H1 (cell line): ENCODE data around the gene ZNF700. TPM values are rescaled to one million over a fixed set of nuclear protein-coding genes. Genes with fewer than 3 reads are reported as not detected.
"Not testable (repeated sequence)": the region's sequence is repeated elsewhere in the genome, so short reads cannot be mapped to it uniquely, and the experiment has no call there.

Experiments
- CTCF ChIA-PET: fragments of 300-600 bp; sonication (Branson Sonifier 250); formaldehyde crosslinking; loops from one replicate; lab custom pipeline; 2021; ENCODE audit not compliant: partially characterized antibody; lab: Charles Lee
- POLR2A ChIA-PET: fragments of 300-600 bp; sonication (Branson Sonifier 250); formaldehyde crosslinking; loops from one replicate; lab custom pipeline; 2021; ENCODE audit warnings: inconsistent platforms; ENCODE audit not compliant: partially characterized antibody; lab: Charles Lee
- DNase-seq, 2 experiments: peaks; one replicate each; pipeline versions ENCODE4 v3.0.0 to v3.0.0-alpha.2; 2010 to 2022; ENCODE audit warnings: low spot score in 2 of 2, low read depth in 1 of 2, mixed read lengths in 1 of 2
- FAIRE-seq: peaks from 2 replicates; lab custom pipeline; 2011; peaks lifted over from hg19 to GRCh38; lab: Jason Lieb, UNC
- H2AFZ ChIP-seq: 2 replicates; pipeline ENCODE4 v1.8.1; 2012; ENCODE audit warnings: low read length, inconsistent platforms
- H2AK5ac ChIP-seq: 2 replicates; pipeline ENCODE4 v1.6.1; 2013; ENCODE audit warnings: low read depth, low read length
- H2BK120ac ChIP-seq: replicated peaks from 2 replicates; pipeline ENCODE3; 2013; ENCODE audit warnings: low read depth, low read length, inconsistent platforms
- H2BK12ac ChIP-seq: 2 replicates; pipeline ENCODE4 v1.6.1; 2013; ENCODE audit warnings: low read depth, low read length
- H2BK15ac ChIP-seq: 2 replicates; pipeline ENCODE4 v1.6.1; 2013; ENCODE audit warnings: low read length
- H2BK20ac ChIP-seq: 2 replicates; pipeline ENCODE4 v1.6.1; 2013; ENCODE audit warnings: low read length
- H2BK5ac ChIP-seq: 2 replicates; pipeline ENCODE4 v1.6.1; 2013; ENCODE audit warnings: low read depth, low read length
- H3K14ac ChIP-seq: 2 replicates; pipeline ENCODE4 v1.6.1; 2013; ENCODE audit warnings: inconsistent platforms; ENCODE audit not compliant: insufficient read length
- H3K18ac ChIP-seq: 2 replicates; pipeline ENCODE4 v1.6.1; 2013; ENCODE audit warnings: low read length; ENCODE audit errors: extremely low read depth
- H3K23ac ChIP-seq: 2 replicates; pipeline ENCODE4 v1.6.1; 2013; ENCODE audit warnings: inconsistent platforms; ENCODE audit not compliant: insufficient read length
- H3K23me2 ChIP-seq: 2 replicates; pipeline ENCODE4 v1.6.1; 2013; ENCODE audit warnings: low read depth, low read length
- H3K27ac ChIP-seq: 2 replicates; pipeline ENCODE4 v1.6.1; 2011; ENCODE audit warnings: low read depth, low read length, inconsistent platforms
- H3K27me3 ChIP-seq, 4 experiments: replicated peaks in 1 of 4; 1 replicate in 1 of 4; 2 replicates in 3 of 4; pipeline versions ENCODE4 v1.6.1 to v1.8.1; 2011 to 2013; ENCODE audit warnings: low read length in 3 of 4, mild to moderate bottlenecking in 3 of 4, inconsistent platforms in 2 of 4, mixed read lengths in 2 of 4, moderate library complexity in 1 of 4; ENCODE audit not compliant: control insufficient read depth in 3 of 4, insufficient read depth in 3 of 4; ENCODE audit errors: extremely low read depth in 1 of 4
- H3K36me3 ChIP-seq, 4 experiments: 2 replicates each; pipeline versions ENCODE4 v1.6.1 to v1.8.1; 2011 to 2013; ENCODE audit warnings: mild to moderate bottlenecking in 4 of 4, low read length in 3 of 4, moderate library complexity in 2 of 4, control low read depth in 1 of 4, inconsistent platforms in 1 of 4; ENCODE audit not compliant: insufficient read depth in 4 of 4, control insufficient read depth in 2 of 4
- H3K4ac ChIP-seq: replicated peaks from 2 replicates; pipeline ENCODE3; 2013; ENCODE audit warnings: low read length, low read depth, mixed read lengths, inconsistent platforms; ENCODE audit not compliant: insufficient read length
- H3K4me1 ChIP-seq, 4 experiments: replicated peaks in 1 of 4; 1 replicate in 1 of 4; 2 replicates in 3 of 4; pipeline versions ENCODE4 v1.6.1 to v1.8.1; 2011 to 2013; ENCODE audit warnings: low read length in 3 of 4, inconsistent platforms in 2 of 4, mixed read lengths in 1 of 4; ENCODE audit not compliant: insufficient read depth in 4 of 4, control insufficient read depth in 3 of 4
- H3K4me2 ChIP-seq, 2 experiments: 2 replicates each; pipeline versions ENCODE4 v1.6.1 to v1.8.1; 2011 to 2013; ENCODE audit warnings: low read depth in 2 of 2, low read length in 2 of 2, control low read depth in 1 of 2, inconsistent platforms in 1 of 2, mild to moderate bottlenecking in 1 of 2; ENCODE audit not compliant: insufficient read depth in 1 of 2
- H3K4me3 ChIP-seq, 4 experiments: fragments of 200-600, 300-600 bp in 1 of 4; sonication (generic), shearing (Covaris generic), sonication (Bioruptor Twin) in 1 of 4; 2 replicates each; pipeline versions ENCODE4 v1.5.1 to v1.8.1; 2011 to 2016; ENCODE audit warnings: low read length in 4 of 4, low read depth in 3 of 4, control low read depth in 2 of 4, inconsistent platforms in 2 of 4, mild to moderate bottlenecking in 2 of 4, mixed read lengths in 1 of 4, moderate library complexity in 1 of 4; ENCODE audit not compliant: insufficient read depth in 2 of 4; ENCODE audit errors: extremely low read depth in 1 of 4
- H3K56ac ChIP-seq: replicated peaks from 2 replicates; pipeline ENCODE3; 2013; ENCODE audit warnings: low read depth, mild to moderate bottlenecking, mixed read lengths, low read length, inconsistent platforms; ENCODE audit not compliant: insufficient read length
- H3K79me1 ChIP-seq: 2 replicates; pipeline ENCODE4 v1.6.1; 2013; ENCODE audit warnings: low read depth, low read length, control low read depth
- H3K79me2 ChIP-seq, 2 experiments: 2 replicates each; pipeline versions ENCODE4 v1.6.1 to v1.8.1; 2012 to 2013; ENCODE audit warnings: low read length in 2 of 2, mild to moderate bottlenecking in 2 of 2, inconsistent platforms in 1 of 2; ENCODE audit not compliant: insufficient read depth in 2 of 2, control insufficient read depth in 1 of 2
- H3K9ac ChIP-seq, 4 experiments: replicated peaks in 1 of 4; 1 replicate in 1 of 4; 2 replicates in 3 of 4; pipeline versions ENCODE4 v1.6.1 to v1.8.1; 2011 to 2013; ENCODE audit warnings: low read depth in 3 of 4, low read length in 3 of 4, control low read depth in 2 of 4, mild to moderate bottlenecking in 2 of 4, moderate library complexity in 2 of 4, inconsistent platforms in 1 of 4; ENCODE audit errors: extremely low read depth in 1 of 4
- H3K9me3 ChIP-seq, 2 experiments: 2 replicates each; pipeline versions ENCODE4 v1.6.1 to v1.8.1; 2012 to 2013; ENCODE audit warnings: mild to moderate bottlenecking in 2 of 2, moderate library complexity in 2 of 2, control low read depth in 1 of 2, inconsistent platforms in 1 of 2, low read depth in 1 of 2, low read length in 1 of 2, mixed read lengths in 1 of 2; ENCODE audit not compliant: insufficient read depth in 2 of 2
- H4K20me1 ChIP-seq, 2 experiments: replicated peaks in 1 of 2; 2 replicates each; pipeline versions ENCODE3 to v1.8.1; 2011 to 2013; ENCODE audit warnings: inconsistent platforms in 2 of 2, low read length in 2 of 2, mild to moderate bottlenecking in 1 of 2; ENCODE audit not compliant: insufficient read depth in 2 of 2, control insufficient read depth in 1 of 2
- H4K5ac ChIP-seq: 2 replicates; pipeline ENCODE4 v1.6.1; 2013; ENCODE audit warnings: low read length, low read depth, mixed read lengths, inconsistent platforms; ENCODE audit not compliant: insufficient read length
- H4K8ac ChIP-seq: 2 replicates; pipeline ENCODE4 v1.8.0; 2013; ENCODE audit warnings: mild to moderate bottlenecking, moderate library complexity, low read length, inconsistent platforms; ENCODE audit not compliant: insufficient read depth; ENCODE audit errors: extremely low read depth
- H4K91ac ChIP-seq: replicated peaks from 2 replicates; pipeline ENCODE3; 2013; ENCODE audit warnings: low read length, mixed read lengths, inconsistent platforms; ENCODE audit not compliant: insufficient read length
- CHD1 ChIP-seq: IDR thresholded peaks from 2 replicates; pipeline ENCODE4 v1.6.1; 2012; ENCODE audit warnings: low read depth, low read length, improper control_type of control experiment
- EGR1 ChIP-seq: IDR thresholded peaks from 2 replicates; pipeline ENCODE4 v1.6.1; 2011; ENCODE audit warnings: low read depth, low read length, borderline replicate concordance
- JUND ChIP-seq: IDR thresholded peaks from 2 replicates; pipeline ENCODE4 v1.6.1; 2011; ENCODE audit warnings: mild to moderate bottlenecking, improper control_type of control experiment, low read length
- POU5F1 ChIP-seq: IDR thresholded peaks from 2 replicates; pipeline ENCODE4 v1.6.1; 2011; ENCODE audit warnings: low read depth, mild to moderate bottlenecking, low read length, moderate library complexity
- RBBP5 ChIP-seq: IDR thresholded peaks from 2 replicates; pipeline ENCODE4 v1.7.1; 2012; ENCODE audit warnings: low read depth, mild to moderate bottlenecking, inconsistent platforms, low read length, moderate library complexity, borderline replicate concordance
- SRF ChIP-seq: IDR thresholded peaks from 2 replicates; pipeline ENCODE4 v1.6.1; 2011; ENCODE audit warnings: mild to moderate bottlenecking, low read depth, low read length, moderate library complexity
- SUZ12 ChIP-seq: fragments of 200-600 bp; sonication (generic); IDR thresholded peaks from 2 replicates; pipeline ENCODE4 v1.6.1; 2012; ENCODE audit warnings: mild to moderate bottlenecking, inconsistent platforms, low read length, moderate library complexity, mixed read lengths
- TBP ChIP-seq: IDR thresholded peaks from 2 replicates; pipeline ENCODE4 v1.6.1; 2011; ENCODE audit warnings: low read depth, low read length, improper control_type of control experiment
- ZNF274 ChIP-seq: IDR thresholded peaks from 2 replicates; pipeline ENCODE4 v1.7.0; 2012; ENCODE audit warnings: low read length, borderline replicate concordance; ENCODE audit errors: extremely low read depth
- WGBS, 2 experiments: shearing (Covaris generic) in 1 of 2; methylation state at CpG; one replicate each; pipeline versions ENCODE4 v1.1.6 to v1.1.7; 2013 to 2015; ENCODE audit warnings: low lambda C conversion rate in 2 of 2, mixed read lengths in 2 of 2, inconsistent platforms in 1 of 2, low coverage in 1 of 2, missing lambda C conversion rate in 1 of 2; ENCODE audit not compliant: insufficient replicate concordance in 2 of 2, insufficient coverage in 1 of 2, insufficient read length in 1 of 2; ENCODE audit errors: extremely low coverage in 1 of 2, missing lambda C conversion rate in 1 of 2; 5-methylcytosine and 5-hydroxymethylcytosine counted together
- polyA plus RNA-seq, 7 experiments: library from polyadenylated mRNA; depleted of rRNA in 3 of 7; stranded (reverse) in 5 of 7; unstranded in 2 of 7; fragments of >200 nt in 5 of 7; fragments of 200-250 nt in 2 of 7; gene quantifications; 1 replicate in 5 of 7; 2 replicates in 1 of 7; 4 replicates in 1 of 7; pipeline versions ENCODE4 v1.2.1 to v1.2.3, GENCODE V29; 2011 to 2013; ENCODE audit warnings: missing spikeins in 2 of 7, mixed read lengths in 2 of 7
- total RNA-seq: library from RNA; stranded (reverse); fragmentation: NEBNext Ultra II Directional; extraction: Animal tissue kit (Norgen Biotek cat#: 25700); gene quantifications from 2 replicates; pipeline ENCODE4 v1.2.1, GENCODE V29; 2021

ZNF700 gene
- total and polyA plus RNA-seq, 2 of the 8 experiments (the other 6 are each of a cell fraction or from before 2014, with no cell fraction given), result 3.0 to 10.5 TPM

- TF ChIP-seq SRF (no peak), ZNF274 (no peak), CHD1 (no peak), RBBP5 (no peak), SUZ12 (no peak), EGR1 (no peak), JUND (no peak), POU5F1 (no peak), TBP (no peak)
Measured at GRCh38 chr19:11989112-11989456, 64.2 kb downstream of the ZNF700 start (continued).

GRCh38 chr19:11991921-11992320, 67.0 kb downstream of the ZNF700 start:
- H3K4me1 ChIP-seq, DNase-seq, H4K91ac ChIP-seq, H4K20me1 ChIP-seq, H2BK20ac ChIP-seq, H2AFZ ChIP-seq, H3K4ac ChIP-seq, H2BK12ac ChIP-seq, H2BK120ac ChIP-seq, H3K9me3 ChIP-seq, H3K36me3 ChIP-seq, H3K23ac ChIP-seq, H3K9ac ChIP-seq, H4K5ac ChIP-seq, H3K23me2 ChIP-seq, H4K8ac ChIP-seq, H3K4me3 ChIP-seq, H3K56ac ChIP-seq, H3K27me3 ChIP-seq, H3K27ac ChIP-seq, H3K14ac ChIP-seq, H2AK5ac ChIP-seq, H3K4me2 ChIP-seq, H2BK5ac ChIP-seq, FAIRE-seq, H3K18ac ChIP-seq, H2BK15ac ChIP-seq: not testable (repeated sequence)
- 88% methylated on average over 4 of the region's 4 CpGs; no CpG with 5 or more reads in 1 of the 2 experiments for WGBS, 2 experiments
- ChIA-PET POLR2A (interaction anchor here (1.0 to 1.3 kb wide), 3 partner anchors 43 to 60 kb away, joined by 3 to 4 read pairs (median 3); partner anchors contain the start of genes ZNF433 and ZNF878), CTCF (interaction anchor here (1.2 to 13.7 kb wide), 6 partner anchors 29 to 149 kb away, joined by 5 to 169 read pairs (median 52); partner anchors contain the start of genes ZNF20, ZNF433, ZNF69 and ZNF700)
- H3K79me1 ChIP-seq, result peaks cover 10% of the 10 kb centered on the region
- H3K79me2 ChIP-seq, result peaks cover 2 to 73% of the 10 kb centered on the region in 2 experiments; a peak in 3 of 4 replicates
